Stimulated activated CD4-positive, alpha-beta T cell treated with anti-CD3 and anti-CD28 coated beads, Interleukin-2, amount 100 ng/mL, for 4 hours (primary cell): ENCODE results near the gene ZNF483.
"Not testable (repeated sequence)": the region's sequence is repeated elsewhere in the genome, so short reads cannot be mapped to it uniquely, and the experiment has no call there.

Experiments
- DNase-seq: peaks from one replicate; pipeline ENCODE4 v3.0.0-alpha.2; 2020; ENCODE audit warnings: low read depth

The ZNF483 gene

DNA sequence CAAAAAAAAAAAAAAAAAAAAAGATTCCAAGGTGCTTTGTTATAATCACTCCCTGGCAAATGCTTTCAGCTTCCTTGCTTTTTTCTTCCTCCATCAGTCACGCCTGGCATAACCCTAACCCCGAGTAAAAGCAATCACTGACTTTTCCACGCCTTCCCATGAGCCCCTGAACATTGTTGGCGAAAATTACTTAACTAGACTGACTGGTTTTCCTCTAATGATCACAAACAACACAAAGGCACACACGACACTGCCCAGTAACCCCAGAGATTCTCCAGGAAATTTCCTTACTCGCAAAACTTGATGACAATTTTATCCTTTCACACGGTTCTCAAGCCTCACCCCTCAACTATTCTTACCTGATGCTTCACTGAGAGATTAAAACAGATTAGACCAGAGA lies 85.9 kb downstream of the ZNF483 start:
- DNase-seq = no peak

DNA sequence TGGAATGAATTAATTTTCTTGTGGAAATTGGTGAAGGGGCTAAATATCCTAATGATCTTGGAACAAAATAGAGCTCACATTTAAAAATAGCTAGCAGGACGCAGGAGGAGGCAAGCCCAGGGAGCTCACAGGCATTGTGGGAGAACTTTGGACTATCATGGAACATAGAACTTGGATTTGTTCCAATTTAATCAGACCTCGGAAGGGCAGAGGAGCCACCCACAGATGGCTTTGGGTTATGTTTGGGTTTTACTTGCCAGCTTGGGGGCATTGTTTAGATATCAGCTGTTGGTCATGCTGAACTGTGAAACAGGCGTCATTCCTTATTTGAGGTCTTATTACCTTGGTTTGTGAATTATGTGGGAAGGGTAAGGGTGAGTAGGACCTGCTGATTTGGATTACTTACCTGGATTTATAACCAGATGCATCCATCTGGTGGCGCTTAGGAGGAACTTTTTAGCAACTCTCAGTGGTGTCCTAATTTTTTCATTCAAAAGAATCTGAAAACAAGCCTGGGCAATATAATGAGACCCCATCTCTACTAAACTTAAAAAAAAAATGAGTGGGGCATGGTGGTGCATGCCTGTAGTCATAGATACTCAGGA lies 88.6 kb downstream of the ZNF483 start:
- DNase-seq = no peak

GRCh38 chr9:111615928-111616327 lies 90.9 kb downstream of the ZNF483 start:
- no peak for DNase-seq

DNA sequence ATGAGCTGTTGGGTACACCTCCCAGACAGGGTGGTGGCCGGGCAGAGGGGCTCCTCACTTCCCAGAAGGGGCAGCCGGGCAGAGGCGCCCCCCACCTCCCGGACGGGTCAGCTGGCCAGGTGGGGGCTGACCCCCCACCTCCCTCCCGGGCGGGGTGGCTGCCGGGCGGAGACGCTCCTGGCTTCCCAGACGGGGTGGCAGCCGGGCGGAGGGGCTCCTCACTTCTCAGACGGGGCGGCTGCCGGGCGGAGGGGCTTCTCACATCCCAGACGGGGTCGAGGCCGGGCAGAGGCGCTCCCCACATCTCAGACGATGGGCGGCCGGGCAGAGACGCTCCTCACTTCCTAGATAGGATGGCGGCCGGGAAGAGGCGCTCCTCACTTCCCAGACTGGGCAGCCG lies 92.4 kb downstream of the ZNF483 start:
- DNase-seq = not testable (repeated sequence)

GRCh38 chr9:111621895-111622480 lies 97.0 kb downstream of the ZNF483 start:
- no peak for DNase-seq

DNA sequence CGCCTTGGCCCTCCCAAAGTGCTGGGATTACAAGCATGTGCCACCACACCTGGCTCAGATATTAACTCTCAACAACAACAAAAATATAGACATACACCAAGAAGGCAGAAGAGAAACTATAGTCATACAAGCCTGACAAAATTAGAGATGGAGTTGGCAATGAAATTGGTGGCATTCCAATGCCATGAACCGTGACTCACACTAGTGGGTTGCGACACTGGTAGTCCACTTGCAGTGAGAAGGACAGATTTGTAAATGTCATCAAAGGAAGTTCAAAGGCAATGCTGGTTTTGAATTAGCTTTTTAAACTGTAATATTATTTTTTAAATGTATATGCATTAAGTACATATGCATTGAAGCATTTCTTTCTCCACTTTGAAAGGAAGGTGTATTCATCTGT lies 97.6 kb downstream of the ZNF483 start:
- no peak for DNase-seq
